WI38 (cell line): ENCODE measurements around the gene INTS6.

Experiments
- H3K4me3 ChIP-seq: 2 replicates; pipeline ENCODE4 v1.5.1; 2011; ENCODE audit warnings: low read depth, mild to moderate bottlenecking, control low read depth, low read length
- TF ChIP-seq, protein P1 (sequence below): IDR thresholded peaks from 2 replicates; pipeline ENCODE4 v1.5.1; 2012; ENCODE audit warnings: low read depth, mild to moderate bottlenecking, control low read depth, low read length

The INTS6 gene

DNA sequence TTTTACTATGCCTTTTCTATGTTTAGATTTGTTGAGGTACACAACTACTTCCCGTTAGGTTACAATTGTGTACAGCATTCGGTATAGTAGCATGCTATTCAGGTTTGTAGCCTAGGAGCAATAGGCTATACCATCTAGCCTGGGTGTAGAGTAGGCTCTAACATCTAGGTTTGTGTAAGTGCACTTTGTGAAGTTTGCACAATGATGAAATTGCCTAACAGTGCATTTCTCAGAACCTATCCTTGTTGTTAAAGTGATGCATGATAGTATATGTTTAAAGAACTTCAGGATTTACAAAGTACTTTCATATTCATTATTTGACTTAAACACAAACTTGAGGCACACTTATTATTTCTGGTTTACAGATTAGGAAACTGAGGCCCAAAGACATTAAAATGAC is 124.9 kb downstream of the INTS6 start:
- TF ChIP-seq, protein P1, sequence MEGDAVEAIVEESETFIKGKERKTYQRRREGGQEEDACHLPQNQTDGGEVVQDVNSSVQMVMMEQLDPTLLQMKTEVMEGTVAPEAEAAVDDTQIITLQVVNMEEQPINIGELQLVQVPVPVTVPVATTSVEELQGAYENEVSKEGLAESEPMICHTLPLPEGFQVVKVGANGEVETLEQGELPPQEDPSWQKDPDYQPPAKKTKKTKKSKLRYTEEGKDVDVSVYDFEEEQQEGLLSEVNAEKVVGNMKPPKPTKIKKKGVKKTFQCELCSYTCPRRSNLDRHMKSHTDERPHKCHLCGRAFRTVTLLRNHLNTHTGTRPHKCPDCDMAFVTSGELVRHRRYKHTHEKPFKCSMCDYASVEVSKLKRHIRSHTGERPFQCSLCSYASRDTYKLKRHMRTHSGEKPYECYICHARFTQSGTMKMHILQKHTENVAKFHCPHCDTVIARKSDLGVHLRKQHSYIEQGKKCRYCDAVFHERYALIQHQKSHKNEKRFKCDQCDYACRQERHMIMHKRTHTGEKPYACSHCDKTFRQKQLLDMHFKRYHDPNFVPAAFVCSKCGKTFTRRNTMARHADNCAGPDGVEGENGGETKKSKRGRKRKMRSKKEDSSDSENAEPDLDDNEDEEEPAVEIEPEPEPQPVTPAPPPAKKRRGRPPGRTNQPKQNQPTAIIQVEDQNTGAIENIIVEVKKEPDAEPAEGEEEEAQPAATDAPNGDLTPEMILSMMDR: no peak
- H3K4me3 ChIP-seq: no peak overlapping the region

DNA sequence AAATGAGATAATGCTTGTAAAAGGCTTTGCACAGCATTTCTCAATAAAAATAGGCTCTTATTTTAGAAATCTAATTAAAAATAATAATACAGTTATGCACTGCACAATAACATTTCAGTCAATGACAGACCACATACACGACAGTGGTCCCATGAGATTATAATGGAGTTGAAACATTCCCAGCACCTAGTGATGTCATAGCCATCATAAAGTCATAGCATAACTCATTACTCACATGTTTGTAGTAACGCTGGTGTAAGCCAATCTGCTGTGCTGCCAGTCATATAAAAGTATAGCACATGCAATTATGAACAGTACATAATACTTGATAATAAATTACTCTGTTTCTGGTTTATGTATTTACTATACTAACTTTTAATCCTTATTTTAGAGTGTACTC is 126.1 kb downstream of the INTS6 start:
- H3K4me3 ChIP-seq: no peak overlapping the region
- TF ChIP-seq, protein P1: no peak

DNA sequence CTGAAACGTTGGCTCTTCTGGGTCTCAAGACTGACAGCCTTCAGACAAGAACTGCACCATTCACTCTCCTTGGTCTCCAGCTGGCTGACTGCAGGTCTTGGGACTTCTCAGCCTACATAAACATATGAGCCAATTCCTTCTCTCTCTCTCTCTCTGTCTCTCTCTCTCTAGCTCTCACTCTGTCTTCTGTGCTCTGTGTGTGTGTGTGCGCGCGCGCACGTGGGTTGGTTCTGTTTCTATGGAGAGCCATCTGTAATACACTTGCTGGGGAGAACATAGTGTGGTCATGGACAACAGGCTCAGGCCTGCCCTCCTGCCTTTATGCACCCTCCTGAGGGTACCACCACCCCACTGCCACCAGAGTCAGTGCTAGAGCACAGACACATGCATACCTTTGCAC is 127.0 kb downstream of the INTS6 start:
- H3K4me3 ChIP-seq: no peak overlapping the region
- TF ChIP-seq, protein P1: no peak

DNA sequence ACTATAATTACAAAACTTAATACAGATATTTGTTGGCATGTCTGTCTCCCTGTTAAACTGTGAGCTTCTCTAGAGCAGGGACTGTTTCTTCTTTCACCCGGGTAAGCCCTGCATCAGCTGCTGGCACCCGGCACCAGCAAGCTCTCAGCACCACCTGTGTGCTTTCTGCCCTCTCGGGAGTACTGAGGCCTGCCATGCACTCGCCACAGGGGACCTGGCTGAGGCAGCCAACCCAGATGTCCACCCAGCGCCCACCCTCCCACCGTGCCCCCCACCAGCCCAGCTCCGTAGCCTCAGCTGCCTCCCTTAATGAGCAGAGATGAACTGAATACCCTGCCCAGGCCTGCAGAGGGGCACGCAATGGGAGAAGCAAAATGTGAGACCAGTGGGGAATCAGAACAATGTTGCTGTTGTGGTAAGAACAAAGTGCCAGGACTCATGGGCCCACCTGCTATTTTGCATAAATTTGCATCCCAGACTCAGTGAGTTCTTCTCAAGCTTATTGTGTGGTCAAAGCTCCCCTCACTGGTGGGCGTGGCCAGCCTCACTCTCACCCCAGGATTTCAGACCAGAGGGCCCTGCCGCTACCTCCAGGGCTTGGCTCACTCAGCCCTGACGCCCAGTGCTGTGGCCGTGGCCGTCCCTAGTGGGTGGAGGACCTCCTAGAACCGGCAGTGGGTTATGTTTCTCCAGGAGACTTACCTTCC is 128.0 kb downstream of the INTS6 start:
- TF ChIP-seq, protein P1: no peak

DNA sequence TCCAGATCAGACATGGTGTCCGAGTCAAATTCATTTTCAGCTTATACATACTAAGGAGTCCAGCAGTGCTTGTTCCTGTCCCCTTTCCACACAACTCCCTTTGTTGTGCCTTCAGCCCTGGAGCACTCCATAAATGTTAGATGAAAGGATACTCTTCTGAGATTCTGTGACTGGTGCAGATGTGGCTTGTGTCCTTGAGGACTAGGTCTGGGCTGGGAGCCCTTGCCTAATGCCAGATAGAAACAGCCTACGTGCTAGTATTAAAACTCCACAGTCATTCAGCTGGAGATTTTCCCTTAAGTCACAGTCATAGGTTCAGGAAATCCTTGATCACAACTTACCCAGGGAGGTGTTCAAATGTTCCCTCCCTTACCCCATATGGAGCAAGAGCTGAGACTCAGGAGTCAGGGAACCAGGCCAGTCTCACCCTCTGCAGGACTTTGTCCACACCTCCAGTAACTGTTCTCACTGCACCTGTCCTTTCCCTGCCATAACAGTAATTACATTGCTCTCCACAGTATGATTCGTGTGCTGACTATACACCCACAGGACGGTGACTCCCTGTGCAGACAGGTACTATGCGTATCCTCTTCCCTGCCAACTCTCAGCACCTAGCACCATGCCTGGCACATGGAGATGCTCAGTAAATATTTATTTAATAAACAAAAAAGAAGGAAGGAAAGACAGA is 128.9 kb downstream of the INTS6 start:
- TF ChIP-seq, protein P1: no peak

More for the DNA sequence above, 128.0 kb downstream of the INTS6 start:
- H3K4me3 ChIP-seq: no peak overlapping the region

DNA sequence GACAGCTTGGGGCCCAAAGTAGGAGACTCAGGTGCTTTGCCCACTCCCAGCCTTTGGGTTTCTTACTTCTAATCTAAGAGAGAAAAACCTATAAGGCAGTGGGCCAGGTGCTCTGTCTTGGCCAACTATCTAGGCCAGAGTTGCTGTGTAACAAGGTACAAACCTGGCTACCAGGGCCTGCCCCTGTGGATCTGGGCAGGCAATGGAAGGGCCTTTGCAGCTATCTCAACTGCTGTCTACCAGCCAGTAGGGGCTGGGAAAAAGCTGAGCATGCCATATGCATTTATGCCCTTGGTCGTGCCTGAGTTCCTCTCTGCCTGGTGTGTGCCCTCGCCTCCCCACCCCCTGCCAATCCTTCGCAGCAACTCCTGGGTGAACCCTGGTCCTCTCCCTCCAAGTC is 130.0 kb downstream of the INTS6 start:
- TF ChIP-seq, protein P1: no peak
- no peak overlapping the region for H3K4me3 ChIP-seq

More for the DNA sequence above, 128.9 kb downstream of the INTS6 start:
- no peak overlapping the region for H3K4me3 ChIP-seq

DNA sequence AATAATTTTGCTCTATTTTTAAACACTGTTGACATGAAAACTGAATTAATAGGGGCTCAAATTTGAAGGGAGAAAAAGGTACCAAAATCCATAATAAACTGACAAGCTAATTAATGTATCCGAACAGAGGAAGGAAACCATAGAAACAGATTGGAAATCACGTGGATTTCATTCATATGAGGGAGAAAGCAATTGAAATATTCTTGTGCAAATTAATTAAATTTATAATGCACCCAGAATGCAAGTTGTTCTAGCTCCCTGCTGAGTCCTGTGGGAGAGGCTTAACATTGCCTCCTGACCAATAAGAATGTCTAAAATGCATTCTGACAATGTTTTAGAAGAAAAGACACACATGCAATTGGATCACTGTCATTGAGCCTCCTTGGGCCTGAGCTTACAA is 131.0 kb downstream of the INTS6 start:
- no peak overlapping the region for H3K4me3 ChIP-seq
- TF ChIP-seq, protein P1: no peak
